Common myeloid progenitor, CD34-positive (primary cell): ENCODE data around the gene ATG10.
"Not testable (repeated sequence)": the region's sequence is repeated elsewhere in the genome, so short reads cannot be mapped to it uniquely, and the experiment has no call there.

Source experiments
- CTCF ChIA-PET: fragments of 350-600 bp; sonication (Branson Sonifier 250); formaldehyde crosslinking; loops from one replicate; lab custom pipeline; 2021; ENCODE audit warnings: antibody characterized with exemption; lab: Charles Lee
- POLR2A ChIA-PET: fragments of 350-600 bp; sonication (Branson Sonifier 250); formaldehyde crosslinking; loops from one replicate; lab custom pipeline; 2021; ENCODE audit warnings: antibody characterized with exemption; lab: Charles Lee
- DNase-seq, 3 donors: peaks; one replicate each; pipeline versions ENCODE4 v3.0.0 to v3.0.0-alpha.2; 2013
- H3K27ac ChIP-seq, 2 experiments: 1 replicate in 1 of 2; 2 replicates in 1 of 2; pipeline ENCODE4 v1.7.0; 2013; ENCODE audit warnings: inconsistent platforms in 2 of 2, low read length in 2 of 2, mild to moderate bottlenecking in 2 of 2, low read depth in 1 of 2, moderate library complexity in 1 of 2; ENCODE audit not compliant: severe bottlenecking in 2 of 2, insufficient read depth in 1 of 2, poor library complexity in 1 of 2
- H3K27me3 ChIP-seq, 5 experiments: replicated peaks in 2 of 5; 1 replicate in 3 of 5; 2 replicates in 2 of 5; pipeline versions ENCODE4 v1.6.1 to v1.7.0; 2013; ENCODE audit warnings: low read length in 4 of 5, mild to moderate bottlenecking in 2 of 5, moderate library complexity in 2 of 5, inconsistent platforms in 1 of 5; ENCODE audit not compliant: insufficient read depth in 5 of 5, control insufficient read depth in 4 of 5
- H3K36me3 ChIP-seq, 4 experiments: 1 replicate in 2 of 4; 2 replicates in 2 of 4; pipeline versions ENCODE4 v1.6.1 to v1.7.0; 2013; ENCODE audit warnings: low read length in 3 of 4, control low read depth in 1 of 4, mild to moderate bottlenecking in 1 of 4; ENCODE audit not compliant: control insufficient read depth in 4 of 4, insufficient read depth in 4 of 4
- H3K4me1 ChIP-seq, 4 experiments: 1 replicate in 3 of 4; 2 replicates in 1 of 4; pipeline versions ENCODE4 v1.6.1 to v1.7.1; 2013; ENCODE audit warnings: low read length in 3 of 4, mild to moderate bottlenecking in 3 of 4, control low read depth in 1 of 4, inconsistent platforms in 1 of 4, moderate library complexity in 1 of 4; ENCODE audit not compliant: control insufficient read depth in 4 of 4, insufficient read depth in 4 of 4; ENCODE audit errors: control extremely low read depth in 1 of 4
- H3K4me3 ChIP-seq, 7 experiments: 1 replicate in 4 of 7; 2 replicates in 3 of 7; pipeline versions ENCODE4 v1.5.1 to v1.7.0; 2013; ENCODE audit warnings: mild to moderate bottlenecking in 7 of 7, low read length in 6 of 7, moderate library complexity in 6 of 7, inconsistent platforms in 2 of 7, low read depth in 2 of 7, control low read depth in 1 of 7; ENCODE audit not compliant: insufficient read depth in 4 of 7, control insufficient read depth in 1 of 7; ENCODE audit errors: extremely low read depth in 1 of 7
- H3K9me3 ChIP-seq, 5 experiments: 1 replicate in 4 of 5; 2 replicates in 1 of 5; pipeline versions ENCODE4 v1.6.1 to v1.7.1; 2013; ENCODE audit warnings: low read length in 4 of 5, mild to moderate bottlenecking in 2 of 5, inconsistent platforms in 1 of 5, low read depth in 1 of 5, moderate library complexity in 1 of 5; ENCODE audit not compliant: control insufficient read depth in 4 of 5, insufficient read depth in 2 of 5; ENCODE audit errors: control extremely low read depth in 1 of 5
- WGBS: methylation state at CpG from one replicate; pipeline ENCODE4 v1.1.5; 2013; ENCODE audit not compliant: insufficient coverage; 5-methylcytosine and 5-hydroxymethylcytosine counted together

Gene ATG10

DNA sequence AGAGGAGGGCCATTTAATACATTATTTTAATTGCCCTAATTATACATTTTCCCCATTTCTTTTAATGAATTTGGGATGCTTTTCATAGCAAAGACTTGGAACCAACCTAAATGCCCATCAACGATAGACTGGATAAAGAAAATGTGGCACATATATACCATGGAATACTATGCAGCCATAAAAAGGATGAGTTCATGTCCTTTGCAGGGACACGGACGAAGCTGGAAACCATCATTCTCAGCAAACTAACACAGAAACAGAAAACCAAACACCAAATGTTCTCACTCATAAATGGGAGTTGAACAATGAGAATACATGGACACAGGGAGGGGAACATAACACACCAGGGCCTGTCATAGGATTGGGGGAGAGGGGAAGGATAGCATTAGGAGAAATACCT, 96.2 kb downstream of the ATG10 start:
- not testable (repeated sequence) for H3K9me3 ChIP-seq, H3K27me3 ChIP-seq, H3K36me3 ChIP-seq, H3K27ac ChIP-seq, DNase-seq
- POLR2A ChIA-PET, result interaction anchor here (0.6 kb wide), 1 partner anchor 578 kb away, joined by 4 read pairs; no protein-coding TSS in a partner anchor
- H3K4me3 ChIP-seq, result peak overlapping the region in 1 of 7 experiments; percentile 67
- CTCF ChIA-PET, result interaction anchor here (0.9 kb wide), 1 partner anchor 38 kb away, joined by 3 read pairs; no protein-coding TSS in a partner anchor
- no CpG with 5 or more reads among the region's 3 CpGs for WGBS
- peaks cover 0 to 15% (median 8%) of the 10 kb centered on the region in 4 experiments for H3K4me1 ChIP-seq

DNA sequence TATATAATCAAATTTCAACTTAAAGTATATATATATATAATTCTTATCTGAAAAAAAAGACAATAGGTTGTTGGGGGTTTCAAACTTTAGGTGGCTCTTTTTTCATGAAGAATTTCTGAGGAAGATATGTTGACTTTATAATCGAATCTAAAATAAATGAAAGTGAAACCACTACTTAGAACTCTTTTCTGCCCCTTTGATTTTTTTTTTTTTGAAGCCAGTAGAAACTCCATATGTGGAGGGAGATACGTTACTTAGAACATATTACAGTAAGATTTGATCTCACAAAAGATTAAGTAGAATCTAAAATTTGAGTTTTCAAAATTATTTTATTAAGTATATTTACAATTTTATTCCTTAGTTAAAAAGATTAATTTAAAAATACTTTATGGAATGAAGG, 96.9 kb downstream of the ATG10 start:
- H3K9me3 ChIP-seq, result no peaks in the 10 kb centered on the region
- DNase-seq, result peak; percentile 22 to 70 (median 61)
- ChIA-PET POLR2A (no interaction called here), CTCF (no interaction called here)
- peaks cover 0 to 15% (median 8%) of the 10 kb centered on the region in 4 experiments for H3K4me1 ChIP-seq
- no peak overlapping the region for H3K27ac ChIP-seq
- no CpG with 5 or more reads among the region's 2 CpGs for WGBS
- H3K36me3 ChIP-seq, result peaks cover 0 to 4% (median 2%) of the 10 kb centered on the region in 4 experiments
- H3K27me3 ChIP-seq, result no peaks in the 10 kb centered on the region
- peak overlapping the region in 4 of 7 experiments; percentile 6 to 67 (median 44) for H3K4me3 ChIP-seq

DNA sequence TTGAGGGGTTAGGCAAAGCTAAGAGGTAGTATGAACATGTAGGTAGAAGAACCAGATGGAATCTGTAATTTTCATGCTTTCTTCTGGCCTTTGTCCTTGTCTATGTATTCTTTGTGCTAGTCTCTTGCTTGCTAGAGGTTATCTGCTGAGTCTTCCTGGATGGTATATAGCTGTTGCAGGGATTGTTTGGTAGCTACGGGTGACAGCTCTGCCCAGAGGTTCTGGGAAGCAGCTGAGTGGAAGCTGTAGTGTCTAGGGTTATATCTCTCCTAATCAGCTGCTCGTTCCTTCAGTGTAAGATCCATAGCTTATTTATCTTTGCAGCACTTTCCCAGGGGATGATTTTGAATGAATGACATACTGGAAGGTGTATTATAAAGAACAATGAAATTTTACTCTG, 100.3 kb downstream of the ATG10 start:
- DNase-seq, result no peak
- H3K27me3 ChIP-seq, result no peaks in the 10 kb centered on the region
- WGBS, result 100% methylated on average over 1 of the region's 2 CpGs
- CTCF ChIA-PET, result no interaction called here
- peaks cover 0 to 6% (median 2%) of the 10 kb centered on the region in 4 experiments for H3K36me3 ChIP-seq
- H3K4me3 ChIP-seq, result no peak overlapping the region
- POLR2A ChIA-PET, result no interaction called here
- peaks cover 0 to 15% (median 8%) of the 10 kb centered on the region in 4 experiments for H3K4me1 ChIP-seq
- no peaks in the 10 kb centered on the region for H3K9me3 ChIP-seq
- no peak overlapping the region for H3K27ac ChIP-seq

DNA sequence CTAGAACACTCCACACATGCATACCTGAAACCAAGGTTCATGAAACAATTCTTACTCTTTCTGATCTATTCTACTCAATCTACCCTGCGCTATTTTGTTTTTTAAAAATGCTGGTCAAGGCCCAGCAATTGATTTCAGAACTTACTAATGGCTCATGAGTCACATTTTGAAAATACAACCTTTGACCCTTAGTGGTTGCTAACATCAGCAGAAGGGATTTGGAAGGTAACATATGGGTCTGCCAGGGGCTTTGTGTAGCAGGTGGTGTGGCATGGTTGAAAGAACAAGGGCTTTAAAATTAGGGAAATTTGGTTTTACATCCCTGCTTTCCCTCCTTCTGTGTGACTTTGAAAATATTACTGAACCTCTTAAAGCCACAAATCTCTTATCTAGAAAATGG, 101.4 kb downstream of the ATG10 start:
- H3K27me3 ChIP-seq, result no peaks in the 10 kb centered on the region
- ChIA-PET CTCF (no interaction called here), POLR2A (no interaction called here)
- no peak overlapping the region for H3K4me3 ChIP-seq
- H3K9me3 ChIP-seq, result no peaks in the 10 kb centered on the region
- DNase-seq, result no peak
- WGBS, result no CpG with 5 or more reads among the region's 1 CpG
- peaks cover 0 to 15% (median 8%) of the 10 kb centered on the region in 4 experiments for H3K4me1 ChIP-seq
- no peak overlapping the region for H3K27ac ChIP-seq
- H3K36me3 ChIP-seq, result peaks cover 0 to 6% (median 2%) of the 10 kb centered on the region in 4 experiments

DNA sequence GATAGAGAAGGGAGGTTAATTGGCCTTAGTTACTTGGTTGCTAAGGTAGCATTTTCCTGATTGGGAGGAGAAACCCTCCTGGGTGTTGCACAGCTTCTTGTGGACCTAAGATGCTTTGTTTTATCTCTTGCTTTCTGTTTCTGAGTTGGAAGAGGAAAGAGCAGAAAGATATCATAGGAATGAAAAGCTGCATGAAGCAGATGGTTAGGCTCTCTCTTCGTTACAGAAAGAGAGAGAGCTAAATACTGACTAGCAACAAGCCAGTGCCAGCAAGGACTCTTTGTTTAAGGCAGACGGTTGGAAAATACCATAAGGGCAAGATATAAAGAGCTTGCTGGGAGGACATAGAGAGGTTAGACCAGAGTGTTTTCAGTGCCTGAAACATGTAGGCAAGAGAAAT, 103.1 kb downstream of the ATG10 start:
- Histone ChIP-seq H3K36me3 (peaks cover 0 to 10% (median 4%) of the 10 kb centered on the region in 4 experiments), H3K27ac (no peak overlapping the region), H3K4me3 (no peak overlapping the region), H3K27me3 (no peaks in the 10 kb centered on the region), H3K4me1 (peaks cover 0 to 8% (median 3%) of the 10 kb centered on the region in 4 experiments), H3K9me3 (peaks cover 0 to 2% (median 0%) of the 10 kb centered on the region in 5 experiments)
- ChIA-PET CTCF (interaction anchor here (0.7 to 1.3 kb wide), 2 partner anchors 32 to 90 kb away, joined by 3 to 4 read pairs; no protein-coding TSS in a partner anchor), POLR2A (no interaction called here)
- DNase-seq, result no peak
- WGBS, result 100% methylated on average over 2 of the region's 2 CpGs

DNA sequence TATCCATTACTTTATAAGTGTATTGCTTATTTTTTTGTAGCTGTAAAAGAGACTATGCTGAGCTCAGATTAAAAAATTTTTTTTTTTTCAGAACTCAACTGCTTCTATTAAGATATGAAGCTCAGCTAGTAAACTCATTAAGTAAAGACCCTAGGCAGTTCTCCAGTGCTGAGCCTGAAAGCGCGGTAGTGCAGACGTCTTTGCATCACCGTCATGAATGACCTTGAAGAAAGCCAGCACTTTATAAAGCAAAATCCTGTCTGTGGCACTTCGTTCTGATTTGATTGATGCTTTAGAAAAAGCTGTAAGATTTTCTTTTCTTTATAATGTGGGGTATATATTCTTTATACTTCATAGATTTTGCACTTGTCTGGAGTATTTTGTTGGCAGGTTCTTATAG, 105.7 kb downstream of the ATG10 start:
- ChIA-PET POLR2A (no interaction called here), CTCF (interaction anchor here (0.7 to 1.5 kb wide), 2 partner anchors 15 to 224 kb away, joined by 3 read pairs; no protein-coding TSS in a partner anchor)
- WGBS, result 100% methylated on average over 4 of the region's 5 CpGs
- no peaks in the 10 kb centered on the region for H3K4me1 ChIP-seq
- peaks cover 0 to 7% (median 4%) of the 10 kb centered on the region in 4 experiments for H3K36me3 ChIP-seq
- DNase-seq, result no peak
- H3K4me3 ChIP-seq, result no peak overlapping the region
- peaks cover 0 to 5% (median 0%) of the 10 kb centered on the region in 5 experiments for H3K9me3 ChIP-seq
- no peaks in the 10 kb centered on the region for H3K27me3 ChIP-seq
- H3K27ac ChIP-seq, result no peak overlapping the region

DNA sequence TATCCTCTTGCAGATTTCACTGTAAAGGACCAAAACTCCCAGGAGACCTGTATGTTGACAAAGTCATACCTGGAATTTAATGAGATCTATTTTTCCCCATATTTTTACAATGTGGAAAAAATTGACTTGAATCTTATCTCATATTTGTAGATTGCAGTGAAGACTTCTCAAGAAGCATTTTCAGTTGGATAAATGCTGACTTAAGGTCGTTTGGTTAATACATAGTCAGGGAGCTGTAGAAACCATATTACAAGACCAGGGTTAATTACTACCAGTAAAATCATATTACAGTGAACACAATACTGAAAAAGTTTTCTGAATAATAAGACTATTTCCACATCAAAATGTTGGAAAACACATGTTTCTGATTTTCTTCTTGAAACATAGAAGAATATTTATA, 119.8 kb downstream of the ATG10 start:
- CTCF ChIA-PET, result interaction anchor here (0.8 to 1.6 kb wide), 3 partner anchors 14 to 66 kb away, joined by 3 to 4 read pairs (median 3); no protein-coding TSS in a partner anchor
- H3K4me1 ChIP-seq, result no peaks in the 10 kb centered on the region
- H3K4me3 ChIP-seq, result no peak overlapping the region
- H3K9me3 ChIP-seq, result peaks cover 4 to 42% (median 8%) of the 10 kb centered on the region in 5 experiments
- H3K36me3 ChIP-seq, result peaks cover 2 to 16% (median 2%) of the 10 kb centered on the region in 4 experiments
- DNase-seq, result no peak
- POLR2A ChIA-PET, result no interaction called here
- H3K27ac ChIP-seq, result no peak overlapping the region
- no CpG with 5 or more reads among the region's 1 CpG for WGBS
- no peaks in the 10 kb centered on the region for H3K27me3 ChIP-seq
